H1 (cell line): ENCODE measurements around the gene TAS2R40. TPM values are rescaled to one million over a fixed set of nuclear protein-coding genes. Genes with fewer than 3 reads are reported as not detected.

Experiments used
- CTCF ChIA-PET: fragments of 300-600 bp; sonication (Branson Sonifier 250); formaldehyde crosslinking; loops from one replicate; lab custom pipeline; 2021; ENCODE audit not compliant: partially characterized antibody; lab: Charles Lee
- POLR2A ChIA-PET: fragments of 300-600 bp; sonication (Branson Sonifier 250); formaldehyde crosslinking; loops from one replicate; lab custom pipeline; 2021; ENCODE audit warnings: inconsistent platforms; ENCODE audit not compliant: partially characterized antibody; lab: Charles Lee
- DNase-seq, 2 experiments: peaks; one replicate each; pipeline versions ENCODE4 v3.0.0 to v3.0.0-alpha.2; 2010 to 2022; ENCODE audit warnings: low spot score in 2 of 2, low read depth in 1 of 2, mixed read lengths in 1 of 2
- FAIRE-seq: peaks from 2 replicates; lab custom pipeline; 2011; peaks lifted over from hg19 to GRCh38; lab: Jason Lieb, UNC
- H2AFZ ChIP-seq: 2 replicates; pipeline ENCODE4 v1.8.1; 2012; ENCODE audit warnings: low read length, inconsistent platforms
- H2AK5ac ChIP-seq: 2 replicates; pipeline ENCODE4 v1.6.1; 2013; ENCODE audit warnings: low read depth, low read length
- H2BK120ac ChIP-seq: replicated peaks from 2 replicates; pipeline ENCODE3; 2013; ENCODE audit warnings: low read depth, low read length, inconsistent platforms
- H2BK12ac ChIP-seq: 2 replicates; pipeline ENCODE4 v1.6.1; 2013; ENCODE audit warnings: low read depth, low read length
- H2BK15ac ChIP-seq: 2 replicates; pipeline ENCODE4 v1.6.1; 2013; ENCODE audit warnings: low read length
- H2BK20ac ChIP-seq: 2 replicates; pipeline ENCODE4 v1.6.1; 2013; ENCODE audit warnings: low read length
- H2BK5ac ChIP-seq: 2 replicates; pipeline ENCODE4 v1.6.1; 2013; ENCODE audit warnings: low read depth, low read length
- H3K14ac ChIP-seq: 2 replicates; pipeline ENCODE4 v1.6.1; 2013; ENCODE audit warnings: inconsistent platforms; ENCODE audit not compliant: insufficient read length
- H3K18ac ChIP-seq: 2 replicates; pipeline ENCODE4 v1.6.1; 2013; ENCODE audit warnings: low read length; ENCODE audit errors: extremely low read depth
- H3K23ac ChIP-seq: 2 replicates; pipeline ENCODE4 v1.6.1; 2013; ENCODE audit warnings: inconsistent platforms; ENCODE audit not compliant: insufficient read length
- H3K23me2 ChIP-seq: 2 replicates; pipeline ENCODE4 v1.6.1; 2013; ENCODE audit warnings: low read depth, low read length
- H3K27ac ChIP-seq: 2 replicates; pipeline ENCODE4 v1.6.1; 2011; ENCODE audit warnings: low read depth, low read length, inconsistent platforms
- H3K27me3 ChIP-seq, 4 experiments: replicated peaks in 1 of 4; 1 replicate in 1 of 4; 2 replicates in 3 of 4; pipeline versions ENCODE4 v1.6.1 to v1.8.1; 2011 to 2013; ENCODE audit warnings: low read length in 3 of 4, mild to moderate bottlenecking in 3 of 4, inconsistent platforms in 2 of 4, mixed read lengths in 2 of 4, moderate library complexity in 1 of 4; ENCODE audit not compliant: control insufficient read depth in 3 of 4, insufficient read depth in 3 of 4; ENCODE audit errors: extremely low read depth in 1 of 4
- H3K36me3 ChIP-seq, 4 experiments: 2 replicates each; pipeline versions ENCODE4 v1.6.1 to v1.8.1; 2011 to 2013; ENCODE audit warnings: mild to moderate bottlenecking in 4 of 4, low read length in 3 of 4, moderate library complexity in 2 of 4, control low read depth in 1 of 4, inconsistent platforms in 1 of 4; ENCODE audit not compliant: insufficient read depth in 4 of 4, control insufficient read depth in 2 of 4
- H3K4ac ChIP-seq: replicated peaks from 2 replicates; pipeline ENCODE3; 2013; ENCODE audit warnings: low read length, low read depth, mixed read lengths, inconsistent platforms; ENCODE audit not compliant: insufficient read length
- H3K4me1 ChIP-seq, 4 experiments: replicated peaks in 1 of 4; 1 replicate in 1 of 4; 2 replicates in 3 of 4; pipeline versions ENCODE4 v1.6.1 to v1.8.1; 2011 to 2013; ENCODE audit warnings: low read length in 3 of 4, inconsistent platforms in 2 of 4, mixed read lengths in 1 of 4; ENCODE audit not compliant: insufficient read depth in 4 of 4, control insufficient read depth in 3 of 4
- H3K4me2 ChIP-seq, 2 experiments: 2 replicates each; pipeline versions ENCODE4 v1.6.1 to v1.8.1; 2011 to 2013; ENCODE audit warnings: low read depth in 2 of 2, low read length in 2 of 2, control low read depth in 1 of 2, inconsistent platforms in 1 of 2, mild to moderate bottlenecking in 1 of 2; ENCODE audit not compliant: insufficient read depth in 1 of 2
- H3K4me3 ChIP-seq, 4 experiments: fragments of 200-600, 300-600 bp in 1 of 4; sonication (generic), shearing (Covaris generic), sonication (Bioruptor Twin) in 1 of 4; 2 replicates each; pipeline versions ENCODE4 v1.5.1 to v1.8.1; 2011 to 2016; ENCODE audit warnings: low read length in 4 of 4, low read depth in 3 of 4, control low read depth in 2 of 4, inconsistent platforms in 2 of 4, mild to moderate bottlenecking in 2 of 4, mixed read lengths in 1 of 4, moderate library complexity in 1 of 4; ENCODE audit not compliant: insufficient read depth in 2 of 4; ENCODE audit errors: extremely low read depth in 1 of 4
- H3K56ac ChIP-seq: replicated peaks from 2 replicates; pipeline ENCODE3; 2013; ENCODE audit warnings: low read depth, mild to moderate bottlenecking, mixed read lengths, low read length, inconsistent platforms; ENCODE audit not compliant: insufficient read length
- H3K79me1 ChIP-seq: 2 replicates; pipeline ENCODE4 v1.6.1; 2013; ENCODE audit warnings: low read depth, low read length, control low read depth
- H3K79me2 ChIP-seq, 2 experiments: 2 replicates each; pipeline versions ENCODE4 v1.6.1 to v1.8.1; 2012 to 2013; ENCODE audit warnings: low read length in 2 of 2, mild to moderate bottlenecking in 2 of 2, inconsistent platforms in 1 of 2; ENCODE audit not compliant: insufficient read depth in 2 of 2, control insufficient read depth in 1 of 2
- H3K9ac ChIP-seq, 4 experiments: replicated peaks in 1 of 4; 1 replicate in 1 of 4; 2 replicates in 3 of 4; pipeline versions ENCODE4 v1.6.1 to v1.8.1; 2011 to 2013; ENCODE audit warnings: low read depth in 3 of 4, low read length in 3 of 4, control low read depth in 2 of 4, mild to moderate bottlenecking in 2 of 4, moderate library complexity in 2 of 4, inconsistent platforms in 1 of 4; ENCODE audit errors: extremely low read depth in 1 of 4
- H3K9me3 ChIP-seq, 2 experiments: 2 replicates each; pipeline versions ENCODE4 v1.6.1 to v1.8.1; 2012 to 2013; ENCODE audit warnings: mild to moderate bottlenecking in 2 of 2, moderate library complexity in 2 of 2, control low read depth in 1 of 2, inconsistent platforms in 1 of 2, low read depth in 1 of 2, low read length in 1 of 2, mixed read lengths in 1 of 2; ENCODE audit not compliant: insufficient read depth in 2 of 2
- H4K20me1 ChIP-seq, 2 experiments: replicated peaks in 1 of 2; 2 replicates each; pipeline versions ENCODE3 to v1.8.1; 2011 to 2013; ENCODE audit warnings: inconsistent platforms in 2 of 2, low read length in 2 of 2, mild to moderate bottlenecking in 1 of 2; ENCODE audit not compliant: insufficient read depth in 2 of 2, control insufficient read depth in 1 of 2
- H4K5ac ChIP-seq: 2 replicates; pipeline ENCODE4 v1.6.1; 2013; ENCODE audit warnings: low read length, low read depth, mixed read lengths, inconsistent platforms; ENCODE audit not compliant: insufficient read length
- H4K8ac ChIP-seq: 2 replicates; pipeline ENCODE4 v1.8.0; 2013; ENCODE audit warnings: mild to moderate bottlenecking, moderate library complexity, low read length, inconsistent platforms; ENCODE audit not compliant: insufficient read depth; ENCODE audit errors: extremely low read depth
- H4K91ac ChIP-seq: replicated peaks from 2 replicates; pipeline ENCODE3; 2013; ENCODE audit warnings: low read length, mixed read lengths, inconsistent platforms; ENCODE audit not compliant: insufficient read length
- BCL11A ChIP-seq, 2 experiments: IDR thresholded peaks; one replicate each; pipeline ENCODE4 v1.6.1; 2011; ENCODE audit warnings: low read depth in 2 of 2, low read length in 2 of 2, mild to moderate bottlenecking in 2 of 2
- CHD1 ChIP-seq: IDR thresholded peaks from 2 replicates; pipeline ENCODE4 v1.6.1; 2012; ENCODE audit warnings: low read depth, low read length, improper control_type of control experiment
- E2F6 ChIP-seq: IDR thresholded peaks from 2 replicates; pipeline ENCODE4 v1.6.1; 2012; ENCODE audit warnings: inconsistent platforms
- EGR1 ChIP-seq: IDR thresholded peaks from 2 replicates; pipeline ENCODE4 v1.6.1; 2011; ENCODE audit warnings: low read depth, low read length, borderline replicate concordance
- RAD21 ChIP-seq, 2 experiments: IDR thresholded peaks in 1 of 2; conservative IDR thresholded peaks in 1 of 2; 2 replicates each; pipeline ENCODE4 v1.6.1; 2011; ENCODE audit warnings: low read depth in 2 of 2, low read length in 2 of 2, improper control_type of control experiment in 1 of 2, inconsistent platforms in 1 of 2, mild to moderate bottlenecking in 1 of 2, moderate library complexity in 1 of 2
- SIN3A ChIP-seq, 2 experiments: IDR thresholded peaks in 1 of 2; conservative IDR thresholded peaks in 1 of 2; 2 replicates each; pipeline ENCODE4 v1.6.1; 2011 to 2012; ENCODE audit warnings: low read length in 2 of 2, improper control_type of control experiment in 1 of 2, low read depth in 1 of 2, mild to moderate bottlenecking in 1 of 2
- SIRT6 ChIP-seq: IDR thresholded peaks from one replicate; pipeline ENCODE4 v1.7.1; 2012; ENCODE audit warnings: low read length, inconsistent platforms
- SP4 ChIP-seq: IDR thresholded peaks from 2 replicates; pipeline ENCODE4 v1.6.1; 2012; ENCODE audit warnings: low read length, inconsistent platforms
- TAF7 ChIP-seq: optimal IDR thresholded peaks from 2 replicates; pipeline ENCODE3; 2011; ENCODE audit warnings: low read depth, mild to moderate bottlenecking, inconsistent platforms, low read length, moderate library complexity, borderline replicate concordance
- ZNF274 ChIP-seq: IDR thresholded peaks from 2 replicates; pipeline ENCODE4 v1.7.0; 2012; ENCODE audit warnings: low read length, borderline replicate concordance; ENCODE audit errors: extremely low read depth
- WGBS, 2 experiments: shearing (Covaris generic) in 1 of 2; methylation state at CpG; one replicate each; pipeline versions ENCODE4 v1.1.6 to v1.1.7; 2013 to 2015; ENCODE audit warnings: low lambda C conversion rate in 2 of 2, mixed read lengths in 2 of 2, inconsistent platforms in 1 of 2, low coverage in 1 of 2, missing lambda C conversion rate in 1 of 2; ENCODE audit not compliant: insufficient replicate concordance in 2 of 2, insufficient coverage in 1 of 2, insufficient read length in 1 of 2; ENCODE audit errors: extremely low coverage in 1 of 2, missing lambda C conversion rate in 1 of 2; 5-methylcytosine and 5-hydroxymethylcytosine counted together
- polyA plus RNA-seq, 7 experiments: library from polyadenylated mRNA; depleted of rRNA in 3 of 7; stranded (reverse) in 5 of 7; unstranded in 2 of 7; fragments of >200 nt in 5 of 7; fragments of 200-250 nt in 2 of 7; gene quantifications; 1 replicate in 5 of 7; 2 replicates in 1 of 7; 4 replicates in 1 of 7; pipeline versions ENCODE4 v1.2.1 to v1.2.3, GENCODE V29; 2011 to 2013; ENCODE audit warnings: missing spikeins in 2 of 7, mixed read lengths in 2 of 7
- total RNA-seq: library from RNA; stranded (reverse); fragmentation: NEBNext Ultra II Directional; extraction: Animal tissue kit (Norgen Biotek cat#: 25700); gene quantifications from 2 replicates; pipeline ENCODE4 v1.2.1, GENCODE V29; 2021

The TAS2R40 gene
- total and polyA plus RNA-seq, 2 of the 8 experiments (the other 6 are each of a cell fraction or from before 2014, with no cell fraction given), result not detected

- peaks cover 0 to 3% (median 1%) of the 10 kb centered on the region in 4 experiments; a peak in 1 of 7 replicates for H3K4me1 ChIP-seq
- H2BK15ac ChIP-seq, result no peak overlapping the region
- CTCF ChIA-PET, result interaction anchor here (0.7 to 1.0 kb wide), 4 partner anchors 171 to 822 kb away, joined by 3 to 4 read pairs (median 3); no protein-coding TSS in a partner anchor
- H4K91ac ChIP-seq, result no peak overlapping the region
- no peak overlapping the region for H4K8ac ChIP-seq
- H3K36me3 ChIP-seq, result no peaks in the 10 kb centered on the region
- H3K9me3 ChIP-seq, result no peaks in the 10 kb centered on the region
- no peak overlapping the region for H3K18ac ChIP-seq
- no peaks in the 10 kb centered on the region; the same call in 1 of the 2 replicates for H3K23me2 ChIP-seq
- no peak overlapping the region for H3K27ac ChIP-seq
- POLR2A ChIA-PET, result no interaction called here
- H4K20me1 ChIP-seq, result no peaks in the 10 kb centered on the region
- no peak overlapping the region for H3K14ac ChIP-seq
- H3K4ac ChIP-seq, result no peak overlapping the region
- no peak overlapping the region for H2BK5ac ChIP-seq
- H3K4me3 ChIP-seq, result no peak overlapping the region
- no peak overlapping the region for H2BK12ac ChIP-seq
- H3K23ac ChIP-seq, result no peak overlapping the region
- no peak overlapping the region for H2BK120ac ChIP-seq
- H2AFZ ChIP-seq, result no peak overlapping the region
- H2AK5ac ChIP-seq, result no peak overlapping the region
- FAIRE-seq (no peak), DNase-seq (no peak)
- H3K56ac ChIP-seq, result no peak overlapping the region
- H3K79me1 ChIP-seq, result no peaks in the 10 kb centered on the region
- H3K9ac ChIP-seq, result no peak overlapping the region
- WGBS, 2 experiments, result 92% methylated on average over 2 of the region's 2 CpGs; no CpG with 5 or more reads in 1 of the 2 experiments
- H4K5ac ChIP-seq, result no peak overlapping the region
- H3K27me3 ChIP-seq, result no peaks in the 10 kb centered on the region
- TF ChIP-seq E2F6 (no peak), BCL11A (IDR thresholded peaks at IDR 0.05; ENCODE audit: low read depth in 2 of 2, low read length in 2 of 2) (no peak), SIN3A (conservative IDR thresholded peaks at IDR 0.05 in 1 of 2, IDR thresholded peaks at IDR 0.05 in 1 of 2; ENCODE audit: low read depth in 1 of 2, low read length in 2 of 2) (no peak), TAF7 (no peak), CHD1 (no peak), SIRT6 (no peak), SP4 (no peak), ZNF274 (no peak), RAD21 (IDR thresholded peaks at IDR 0.05 in 1 of 2, conservative IDR thresholded peaks at IDR 0.05 in 1 of 2; ENCODE audit: low read depth in 2 of 2, low read length in 2 of 2) (no peak), EGR1 (no peak)
- no peaks in the 10 kb centered on the region for H3K79me2 ChIP-seq
- no peak overlapping the region for H2BK20ac ChIP-seq
- H3K4me2 ChIP-seq, result no peak overlapping the region
Observed at GRCh38 chr7:143181349-143181748, 40.5 kb upstream of the TAS2R40 start.
